Measurements from ENCODE around the gene EYS. TPM values are rescaled to one million over a fixed set of nuclear protein-coding genes. Genes with fewer than 3 reads are reported as not detected.
A peak's percentile ranks its signal among the peaks of the same experiment; 100 is the strongest.
"Not testable (repeated sequence)": the region's sequence is repeated elsewhere in the genome, so short reads cannot be mapped to it uniquely, and the experiment has no call there.

The EYS gene
- total RNA-seq, 1 experiment from 2014 or later: not detected

DNA sequence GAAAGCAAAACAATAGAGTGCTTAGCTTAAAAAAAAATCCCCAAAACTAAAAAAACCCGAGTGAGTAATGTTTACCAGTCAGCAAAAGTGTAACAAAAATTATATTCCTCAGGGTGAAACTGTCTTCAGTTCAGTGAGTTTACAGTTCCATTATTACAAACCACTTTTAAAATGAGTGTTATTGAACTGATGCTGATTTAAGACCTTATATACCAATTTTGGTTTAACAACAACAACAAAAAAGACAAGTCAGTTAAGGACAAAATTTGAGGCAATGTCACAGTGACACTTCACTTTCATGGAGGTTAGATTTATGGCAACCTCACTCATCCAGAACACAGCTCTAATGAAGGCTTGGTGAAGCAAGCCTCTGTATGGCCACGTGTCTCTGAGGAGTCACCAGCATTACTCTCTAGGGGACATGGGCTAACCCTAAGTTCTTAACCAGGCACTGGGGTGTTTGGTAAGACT lies 1440.6 kb downstream of the EYS start:
- Histone ChIP-seq H3K9me3 (replicated peaks) (no peaks in the 10 kb centered on the region), H3K27me3 (replicated peaks) (no peaks in the 10 kb centered on the region), H3K4me1 (replicated peaks) (peaks cover 8% of the 10 kb centered on the region), H3K4me3 (no peak overlapping the region), H3K36me3 (no peaks in the 10 kb centered on the region), H3K27ac (no peak overlapping the region)
- peak in 1 of 2 experiments; percentile 11 for DNase-seq (ENCODE audit: low read depth in 1 of 2, low spot score in 2 of 2)

DNA sequence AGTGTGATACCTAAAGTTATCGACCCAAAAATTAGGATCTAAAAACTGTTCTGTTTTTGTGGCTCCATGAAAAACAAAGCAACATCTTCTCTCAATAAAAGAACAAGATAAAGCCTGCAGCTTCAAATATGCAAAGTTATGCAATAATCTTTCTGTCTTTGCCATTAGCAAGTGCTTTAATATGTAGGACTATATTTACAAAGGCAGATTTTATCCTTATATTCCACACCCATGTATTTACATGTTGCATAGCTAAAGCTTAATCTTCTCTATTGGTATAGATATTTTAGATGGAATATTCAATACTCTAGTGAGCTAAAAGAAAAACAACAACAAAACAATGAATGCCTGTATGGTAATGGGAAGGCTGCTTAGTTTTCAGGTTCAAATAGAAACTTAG lies 1443.2 kb downstream of the EYS start:
- Histone ChIP-seq H3K27ac (no peak overlapping the region), H3K4me3 (no peak overlapping the region), H3K9me3 (replicated peaks) (no peaks in the 10 kb centered on the region), H3K27me3 (replicated peaks) (no peaks in the 10 kb centered on the region), H3K4me1 (replicated peaks) (peaks cover 8% of the 10 kb centered on the region), H3K36me3 (no peaks in the 10 kb centered on the region)
- DNase-seq (ENCODE audit: low read depth in 1 of 2, low spot score in 2 of 2): no peak

GRCh38 chr6:64259372-64259771 lies 1447.7 kb downstream of the EYS start:
- no peaks in the 10 kb centered on the region for H3K27me3 ChIP-seq (replicated peaks)
- no peaks in the 10 kb centered on the region for H3K4me1 ChIP-seq (replicated peaks)
- H3K27ac ChIP-seq: no peak overlapping the region
- 0 out of 2 replicates have a peak, but pooled peaks cover 4% of the 10 kb centered on the region for H3K9me3 ChIP-seq (replicated peaks)
- no peak overlapping the region for H3K4me3 ChIP-seq
- DNase-seq (ENCODE audit: low read depth in 1 of 2, low spot score in 2 of 2): no peak
- H3K36me3 ChIP-seq: no peaks in the 10 kb centered on the region

GRCh38 chr6:64258752-64259151 lies 1448.3 kb downstream of the EYS start:
- Histone ChIP-seq H3K27ac (no peak overlapping the region), H3K4me3 (no peak overlapping the region), H3K9me3 (replicated peaks) (0 out of 2 replicates have a peak, but pooled peaks cover 4% of the 10 kb centered on the region)

DNA sequence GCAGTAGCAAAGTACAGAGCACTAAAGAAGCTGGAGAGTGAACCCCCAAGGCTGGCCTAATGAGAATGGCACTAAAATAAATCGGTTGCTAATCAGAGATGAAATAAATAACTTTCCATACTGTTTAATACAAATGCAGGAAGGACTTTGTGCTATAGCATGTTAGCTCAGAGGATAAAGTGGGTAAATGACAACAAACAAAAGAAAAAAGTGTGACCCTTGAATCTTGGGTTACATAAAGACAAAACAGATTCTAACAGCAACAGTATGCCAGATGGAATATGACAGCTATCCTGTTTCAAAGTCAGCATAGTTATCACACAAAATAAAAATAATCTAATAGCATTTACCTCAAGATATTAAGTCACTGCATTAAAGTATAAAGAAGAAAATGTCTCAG lies 1448.7 kb downstream of the EYS start:
- no peaks in the 10 kb centered on the region for H3K36me3 ChIP-seq

More at GRCh38 chr6:64258752-64259151, 1448.3 kb downstream of the EYS start:
- H3K27me3 ChIP-seq (replicated peaks): no peaks in the 10 kb centered on the region
- no peak for DNase-seq (ENCODE audit: low read depth in 1 of 2, low spot score in 2 of 2)
- H3K36me3 ChIP-seq: no peaks in the 10 kb centered on the region
- H3K4me1 ChIP-seq (replicated peaks): no peaks in the 10 kb centered on the region

GRCh38 chr6:64257586-64257985 lies 1449.4 kb downstream of the EYS start:
- Histone ChIP-seq H3K27ac (no peak overlapping the region), H3K36me3 (no peaks in the 10 kb centered on the region), H3K4me3 (no peak overlapping the region), H3K27me3 (replicated peaks) (no peaks in the 10 kb centered on the region), H3K9me3 (replicated peaks) (0 out of 2 replicates have a peak, but pooled peaks cover 4% of the 10 kb centered on the region), H3K4me1 (replicated peaks) (no peaks in the 10 kb centered on the region)
- DNase-seq (ENCODE audit: low read depth in 1 of 2, low spot score in 2 of 2): no peak

More for the DNA sequence above, 1448.7 kb downstream of the EYS start:
- H3K27ac ChIP-seq: no peak overlapping the region
- 0 out of 2 replicates have a peak, but pooled peaks cover 4% of the 10 kb centered on the region for H3K9me3 ChIP-seq (replicated peaks)
- DNase-seq (ENCODE audit: low read depth in 1 of 2, low spot score in 2 of 2): no peak
- H3K27me3 ChIP-seq (replicated peaks): no peaks in the 10 kb centered on the region
- no peak overlapping the region for H3K4me3 ChIP-seq
- H3K4me1 ChIP-seq (replicated peaks): no peaks in the 10 kb centered on the region

DNA sequence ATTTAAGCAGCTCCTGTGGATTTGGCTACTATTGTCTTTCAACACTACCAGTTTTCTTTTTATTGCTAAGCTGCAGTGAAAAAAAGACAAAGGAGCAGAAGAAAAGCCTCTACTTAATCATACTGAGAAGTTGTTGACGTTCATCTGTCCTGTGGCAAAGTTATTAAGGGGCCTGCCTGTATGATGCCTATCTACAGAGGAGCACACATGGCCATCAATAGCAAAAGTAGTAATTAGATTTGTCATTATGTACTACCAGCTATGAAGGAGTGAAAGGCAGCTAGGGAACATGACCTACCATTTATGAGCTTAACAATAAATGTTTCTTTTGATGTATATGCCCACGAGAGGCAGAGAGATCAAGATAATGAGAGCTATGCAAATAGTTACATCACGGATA lies 1450.5 kb downstream of the EYS start:
- Histone ChIP-seq H3K4me1 (replicated peaks) (no peaks in the 10 kb centered on the region), H3K4me3 (no peak overlapping the region), H3K36me3 (no peaks in the 10 kb centered on the region), H3K27ac (no peak overlapping the region), H3K27me3 (replicated peaks) (no peaks in the 10 kb centered on the region), H3K9me3 (replicated peaks) (0 out of 2 replicates have a peak, but pooled peaks cover 4% of the 10 kb centered on the region)
- no peak for DNase-seq (ENCODE audit: low read depth in 1 of 2, low spot score in 2 of 2)

- H3K27ac ChIP-seq: no peak overlapping the region
- no peak overlapping the region for H3K4me3 ChIP-seq
- DNase-seq (ENCODE audit: low read depth in 1 of 2, low spot score in 2 of 2): no peak
- no peaks in the 10 kb centered on the region for H3K27me3 ChIP-seq (replicated peaks)
- 0 out of 2 replicates have a peak, but pooled peaks cover 4% of the 10 kb centered on the region for H3K9me3 ChIP-seq (replicated peaks)
- H3K4me1 ChIP-seq (replicated peaks): peaks cover 5% of the 10 kb centered on the region; the same call in 1 of the 2 replicates
- no peaks in the 10 kb centered on the region for H3K36me3 ChIP-seq
These were observed 1452.0 kb downstream of the EYS start for GRCh38 chr6:64255000-64255399.

DNA sequence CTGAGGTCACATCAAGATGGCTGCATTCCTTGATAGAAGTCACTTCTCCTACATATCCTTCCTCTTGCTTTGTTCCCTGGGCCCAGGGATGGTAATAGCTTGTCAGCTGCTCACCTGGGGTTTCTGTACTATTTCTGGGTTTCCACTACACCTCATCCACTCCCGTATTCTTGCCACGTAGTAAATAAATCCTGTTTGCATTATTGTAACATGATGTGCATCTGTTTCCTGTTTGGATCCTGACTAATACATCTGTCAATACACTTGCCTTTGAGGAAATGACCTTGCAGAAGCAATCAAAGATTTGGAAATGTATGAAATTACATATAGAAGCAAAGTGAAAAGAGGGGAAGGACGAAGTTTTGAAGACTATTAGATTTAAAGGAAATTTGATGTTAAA lies 1452.5 kb downstream of the EYS start:
- Histone ChIP-seq H3K4me1 (replicated peaks) (peaks cover 10% of the 10 kb centered on the region), H3K27ac (no peak overlapping the region), H3K36me3 (no peaks in the 10 kb centered on the region), H3K9me3 (replicated peaks) (0 out of 2 replicates have a peak, but pooled peaks cover 4% of the 10 kb centered on the region), H3K27me3 (replicated peaks) (no peaks in the 10 kb centered on the region), H3K4me3 (no peak overlapping the region)
- no peak for DNase-seq (ENCODE audit: low read depth in 1 of 2, low spot score in 2 of 2)

DNA sequence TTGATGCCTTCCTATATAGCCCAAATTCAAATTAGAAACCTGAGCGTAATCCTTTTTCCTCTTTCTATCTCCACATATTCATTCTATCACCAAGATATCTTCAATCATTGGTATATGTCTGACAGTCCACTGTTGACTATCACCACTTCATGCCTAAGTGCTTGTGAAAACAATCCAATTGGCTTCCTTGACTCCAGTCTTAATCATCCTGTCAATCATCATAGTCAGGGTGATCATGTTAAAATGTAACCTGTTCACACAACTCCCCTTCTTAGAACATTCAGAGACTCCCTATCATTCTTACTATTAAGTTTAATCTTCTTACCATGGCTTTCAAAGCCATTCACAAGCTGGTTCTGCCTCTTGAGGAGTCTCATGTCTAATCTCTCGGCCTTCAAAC lies 1454.8 kb downstream of the EYS start:
- no peak overlapping the region for H3K4me3 ChIP-seq
- H3K27me3 ChIP-seq (replicated peaks): no peaks in the 10 kb centered on the region
- H3K9me3 ChIP-seq (replicated peaks): 0 out of 2 replicates have a peak, but pooled peaks cover 2% of the 10 kb centered on the region
- H3K36me3 ChIP-seq: no peaks in the 10 kb centered on the region
- H3K4me1 ChIP-seq (replicated peaks): peaks cover 28% of the 10 kb centered on the region
- no peak for DNase-seq (ENCODE audit: low read depth in 1 of 2, low spot score in 2 of 2)
- H3K27ac ChIP-seq: no peak overlapping the region

GRCh38 chr6:64250126-64250525 lies 1456.9 kb downstream of the EYS start:
- Histone ChIP-seq H3K27me3 (replicated peaks) (no peaks in the 10 kb centered on the region), H3K4me3 (no peak overlapping the region), H3K4me1 (replicated peaks) (peaks cover 28% of the 10 kb centered on the region), H3K9me3 (replicated peaks) (0 out of 2 replicates have a peak, but pooled peaks cover 2% of the 10 kb centered on the region), H3K27ac (peak overlapping the region; percentile 55), H3K36me3 (no peaks in the 10 kb centered on the region)
- DNase-seq (ENCODE audit: low read depth in 1 of 2, low spot score in 2 of 2): peak in 1 of 2 experiments; percentile 56

GRCh38 chr6:64249115-64249514 lies 1457.9 kb downstream of the EYS start:
- Histone ChIP-seq H3K27me3 (replicated peaks) (no peaks in the 10 kb centered on the region), H3K36me3 (no peaks in the 10 kb centered on the region), H3K27ac (peak overlapping the region; percentile 55), H3K4me3 (no peak overlapping the region), H3K9me3 (replicated peaks) (0 out of 2 replicates have a peak, but pooled peaks cover 2% of the 10 kb centered on the region), H3K4me1 (replicated peaks) (peaks cover 28% of the 10 kb centered on the region)
- DNase-seq (ENCODE audit: low read depth in 1 of 2, low spot score in 2 of 2): peak in 1 of 2 experiments; percentile 52

DNA sequence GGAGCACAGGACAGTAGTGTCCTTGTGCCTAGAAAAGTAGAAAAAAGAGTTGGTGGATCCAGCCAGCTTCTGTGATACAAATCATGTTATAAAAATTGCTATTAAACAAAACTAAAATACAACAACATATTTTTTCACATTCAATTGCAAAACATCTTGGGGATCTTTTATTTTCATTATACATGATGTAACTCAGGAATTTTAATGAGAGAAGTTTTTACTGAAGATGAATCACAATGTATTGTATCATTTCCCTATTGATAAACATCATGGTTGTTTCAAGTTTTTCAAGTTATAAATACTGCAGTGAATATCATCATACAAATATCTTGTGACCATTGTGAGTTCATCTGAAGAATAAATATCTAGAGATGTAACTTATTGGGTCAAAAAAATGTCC lies 1463.4 kb downstream of the EYS start:
- H3K9me3 ChIP-seq (replicated peaks): 0 out of 2 replicates have a peak, but pooled peaks cover 2% of the 10 kb centered on the region
- no peak for DNase-seq (ENCODE audit: low read depth in 1 of 2, low spot score in 2 of 2)
- H3K36me3 ChIP-seq: no peaks in the 10 kb centered on the region
- no peak overlapping the region for H3K4me3 ChIP-seq
- no peaks in the 10 kb centered on the region for H3K27me3 ChIP-seq (replicated peaks)
- H3K4me1 ChIP-seq (replicated peaks): peaks cover 9% of the 10 kb centered on the region
- H3K27ac ChIP-seq: no peak overlapping the region

- not testable (repeated sequence) for H3K9me3 ChIP-seq (replicated peaks); H3K36me3 ChIP-seq; H3K27me3 ChIP-seq (replicated peaks); H3K27ac ChIP-seq; DNase-seq (ENCODE audit: low read depth in 1 of 2, low spot score in 2 of 2); H3K4me1 ChIP-seq (replicated peaks); H3K4me3 ChIP-seq
These were observed 1468.1 kb downstream of the EYS start for GRCh38 chr6:64238908-64239307.

- Histone ChIP-seq H3K4me1 (replicated peaks) (no peaks in the 10 kb centered on the region), H3K4me3 (no peak overlapping the region), H3K27me3 (replicated peaks) (no peaks in the 10 kb centered on the region), H3K9me3 (replicated peaks) (no peaks in the 10 kb centered on the region; the same call in 1 of the 2 replicates), H3K27ac (no peak overlapping the region), H3K36me3 (no peaks in the 10 kb centered on the region)
- DNase-seq (ENCODE audit: low read depth in 1 of 2, low spot score in 2 of 2): no peak
These were observed 1469.0 kb downstream of the EYS start for GRCh38 chr6:64238071-64238470.

Data from SJSA1 (cell line).